HCT116 (cell line): ENCODE data around the gene VPS11. TPM values are rescaled to one million over a fixed set of nuclear protein-coding genes. Genes with fewer than 3 reads are reported as not detected.

Source experiments
- ATAC-seq: fragments of 200-7000 bp; cut with Tn5 transposase; 2 replicates; pipeline ENCODE4 v1.9.1; 2020; ENCODE audit warnings: mild to moderate bottlenecking, moderate library complexity
- BruUV-seq: library from RNA; stranded (reverse); fragments of 400-500 nt; replicated peaks from 2 replicates; lab custom pipeline; 2021; lab: Mats Ljungman, UMichigan
- CTCF ChIA-PET: fragments of 300-600 bp; sonication (Branson Sonifier 250); formaldehyde crosslinking; loops from one replicate; lab custom pipeline; 2021; ENCODE audit warnings: antibody characterized with exemption; lab: Charles Lee
- POLR2A ChIA-PET: fragments of 300-600, 350-600 bp; sonication (Branson Sonifier 250); formaldehyde crosslinking; loops from one replicate; lab custom pipeline; 2021; ENCODE audit warnings: antibody characterized with exemption; lab: Charles Lee
- RAD21 ChIA-PET, 2 experiments: fragments of 300-600 bp; sonication (Branson Sonifier 250); formaldehyde crosslinking; loops; one replicate each; lab custom pipeline; 2023; ENCODE audit warnings: low total read pairs in 2 of 2; ENCODE audit not compliant: uncharacterized antibody in 2 of 2, unreplicated experiment in 2 of 2, low non-redundant PET in 1 of 2; lab: Charles Lee
- DNase-seq: peaks from one replicate; pipeline ENCODE4 v3.0.0-alpha.2; 2010; ENCODE audit warnings: low read depth, low spot score
- H2AFZ ChIP-seq: fragments of 200-600 bp; shearing (Covaris generic), sonication (generic); 2 replicates; pipeline ENCODE4 v1.6.1; 2017; ENCODE audit warnings: low read depth, mixed run types, mixed read lengths, antibody characterized with exemption, low read length; ENCODE audit not compliant: poor library complexity, severe bottlenecking
- H3K27ac ChIP-seq: 2 replicates; pipeline ENCODE4 v1.5.1; 2012; ENCODE audit warnings: low read depth, low read length
- H3K27me3 ChIP-seq: fragments of 200-600 bp; sonication (generic); 2 replicates; pipeline ENCODE4 v1.6.1; 2016; ENCODE audit warnings: mixed run types, low read length, mixed read lengths; ENCODE audit not compliant: insufficient read depth
- H3K36me3 ChIP-seq, 2 experiments: fragments of 200-500 bp in 1 of 2; fragments of 200-600 bp in 1 of 2; sonication (Bioruptor generic) in 1 of 2; sonication (generic) in 1 of 2; 2 replicates each; pipeline versions ENCODE4 v1.5.1 to v1.6.1; 2014 to 2016; ENCODE audit warnings: low read length in 2 of 2, inconsistent platforms in 1 of 2, mixed read lengths in 1 of 2, mixed run types in 1 of 2; ENCODE audit not compliant: insufficient read depth in 2 of 2, control insufficient read depth in 1 of 2
- H3K4me1 ChIP-seq, 2 experiments: fragments of 200-600 bp in 1 of 2; sonication (generic) in 1 of 2; 2 replicates each; pipeline versions ENCODE4 v1.5.1 to v1.6.1; 2012 to 2017; ENCODE audit warnings: low read length in 2 of 2, inconsistent platforms in 1 of 2, mild to moderate bottlenecking in 1 of 2, mixed read lengths in 1 of 2, mixed run types in 1 of 2, moderate library complexity in 1 of 2; ENCODE audit not compliant: insufficient read depth in 2 of 2, control insufficient read depth in 1 of 2
- H3K4me2 ChIP-seq: fragments of 200-600 bp; sonication (generic); 2 replicates; pipeline ENCODE4 v1.6.1; 2017; ENCODE audit warnings: mixed run types, low read length, mixed read lengths
- H3K4me3 ChIP-seq, 2 experiments: fragments of 200-600 bp in 1 of 2; sonication (generic) in 1 of 2; replicated peaks in 1 of 2; 2 replicates each; pipeline ENCODE4 v1.5.1; 2011 to 2016; ENCODE audit warnings: low read length in 2 of 2, control low read depth in 1 of 2, low read depth in 1 of 2, mild to moderate bottlenecking in 1 of 2, mixed read lengths in 1 of 2, mixed run types in 1 of 2
- H3K79me2 ChIP-seq: fragments of 200-600 bp; sonication (generic); 2 replicates; pipeline ENCODE4 v1.6.1; 2017; ENCODE audit warnings: mild to moderate bottlenecking, mixed run types, low read length, moderate library complexity, mixed read lengths; ENCODE audit not compliant: insufficient read depth
- H3K9ac ChIP-seq: fragments of 200-600 bp; sonication (generic); 2 replicates; pipeline ENCODE4 v1.6.1; 2016; ENCODE audit warnings: low read length, mixed read lengths
- H3K9me2 ChIP-seq: fragments of 200-600 bp; sonication (generic), shearing (Covaris generic); 2 replicates; pipeline ENCODE4 v1.6.1; 2017; ENCODE audit warnings: mixed run types, mild to moderate bottlenecking, moderate library complexity; ENCODE audit not compliant: insufficient read depth
- H3K9me3 ChIP-seq, 2 experiments: fragments of 200-500 bp in 1 of 2; fragments of 200-600 bp in 1 of 2; sonication (Bioruptor generic) in 1 of 2; sonication (generic) in 1 of 2; 2 replicates each; pipeline ENCODE4 v1.6.1; 2014 to 2017; ENCODE audit warnings: low read length in 2 of 2, mixed read lengths in 2 of 2, inconsistent platforms in 1 of 2, low read depth in 1 of 2, mild to moderate bottlenecking in 1 of 2, mixed run types in 1 of 2, moderate library complexity in 1 of 2; ENCODE audit not compliant: control insufficient read depth in 1 of 2, insufficient read depth in 1 of 2
- H4K20me1 ChIP-seq: fragments of 200-600 bp; sonication (generic), shearing (Covaris generic); 2 replicates; pipeline ENCODE4 v1.6.1; 2017; ENCODE audit warnings: mixed run types, mild to moderate bottlenecking, moderate library complexity; ENCODE audit not compliant: insufficient read depth
- ATF3 ChIP-seq: IDR thresholded peaks from 2 replicates; pipeline ENCODE4 v1.6.1; 2012
- CBX3 ChIP-seq: IDR thresholded peaks from 2 replicates; pipeline ENCODE4 v1.6.1; 2012; ENCODE audit warnings: low read depth
- CEBPB ChIP-seq: IDR thresholded peaks from 2 replicates; pipeline ENCODE4 v1.6.1; 2012; ENCODE audit warnings: low read depth
- CTCF ChIP-seq, 3 experiments: fragments of 200-600 bp in 1 of 3; sonication (generic) in 1 of 3; IDR thresholded peaks in 2 of 3; conservative IDR thresholded peaks in 1 of 3; 2 replicates each; pipeline ENCODE4 v1.5.1; 2012 to 2017; ENCODE audit warnings: low read depth in 2 of 3, low read length in 2 of 3, antibody characterized with exemption in 1 of 3, borderline replicate concordance in 1 of 3, control low read depth in 1 of 3, mild to moderate bottlenecking in 1 of 3, mixed read lengths in 1 of 3, mixed run types in 1 of 3, moderate library complexity in 1 of 3; ENCODE audit not compliant: insufficient read depth in 1 of 3
- EGR1 ChIP-seq: IDR thresholded peaks from 2 replicates; pipeline ENCODE4 v1.6.1; 2012; ENCODE audit warnings: low read depth
- ELF1 ChIP-seq: IDR thresholded peaks from 2 replicates; pipeline ENCODE4 v1.6.1; 2012; ENCODE audit warnings: low read depth, borderline replicate concordance
- EZH2 ChIP-seq: fragments of 200-600 bp; sonication (generic); IDR thresholded peaks from 2 replicates; pipeline ENCODE4 v1.6.1; 2017; ENCODE audit warnings: antibody characterized with exemption, mixed run types
- EZH2phosphoT487 ChIP-seq: fragments of 200-600 bp; IDR thresholded peaks from 2 replicates; pipeline ENCODE4 v1.6.1; 2018; ENCODE audit warnings: antibody characterized with exemption, borderline replicate concordance
- JUND ChIP-seq: IDR thresholded peaks from 2 replicates; pipeline ENCODE4 v1.6.1; 2012
- POLR2A ChIP-seq: IDR thresholded peaks from 2 replicates; pipeline ENCODE4 v1.7.0; 2011; ENCODE audit warnings: borderline replicate concordance; ENCODE audit not compliant: insufficient read depth, insufficient read length; ENCODE audit errors: extremely low read depth
- RAD21 ChIP-seq: IDR thresholded peaks from 2 replicates; pipeline ENCODE4 v1.6.1; 2012; ENCODE audit warnings: low read depth, mild to moderate bottlenecking
- REST ChIP-seq: IDR thresholded peaks from 2 replicates; pipeline ENCODE4 v1.6.1; 2012; ENCODE audit warnings: low read depth
- SP1 ChIP-seq: IDR thresholded peaks from 2 replicates; pipeline ENCODE4 v1.6.1; 2012; ENCODE audit warnings: low read depth
- TCF7L2 ChIP-seq: IDR thresholded peaks from 2 replicates; pipeline ENCODE4 v1.7.0; 2011; ENCODE audit warnings: borderline replicate concordance, inconsistent platforms; ENCODE audit not compliant: insufficient read depth, insufficient read length; ENCODE audit errors: extremely low read depth
- YY1 ChIP-seq: IDR thresholded peaks from 2 replicates; pipeline ENCODE4 v1.6.1; 2011; ENCODE audit warnings: low read length, low read depth, moderate library complexity, mild to moderate bottlenecking; ENCODE audit not compliant: insufficient replicate concordance; ENCODE audit errors: extremely low read depth
- ZFX ChIP-seq: fragments of 450-650 bp; IDR thresholded peaks from 2 replicates; pipeline ENCODE4 v1.6.1; 2017
- ZNF274 ChIP-seq: fragments of 200-500 bp; sonication (Bioruptor generic); IDR thresholded peaks from 2 replicates; pipeline ENCODE4 v1.6.1; 2014; ENCODE audit warnings: mild to moderate bottlenecking, low read depth, low read length, inconsistent platforms
- intact Hi-C: fragments of 100-400 bp; cut with micrococcal nuclease; formaldehyde crosslinking; loops from 2 replicates; pipeline ENCODE4 v1.10.0; 2022
- total RNA-seq: library from RNA; stranded (reverse); gene quantifications from one replicate; pipeline ENCODE4 v1.2.1, GENCODE V29; 2021; ENCODE audit not compliant: unreplicated experiment

The VPS11 gene
- total RNA-seq, 1 experiment from 2014 or later, result 20.4 TPM

- ChIA-PET POLR2A (interaction anchor here (1.1 kb wide), 1 partner anchor 24 kb away, joined by 3 read pairs; the partner anchor contains the start of gene HMBS), RAD21 (interaction anchor here in 1 of 2 experiments (0.7 kb wide), 1 partner anchor 33 kb away, joined by 9 read pairs; no protein-coding TSS in a partner anchor), CTCF (no interaction called here)
- Histone ChIP-seq H3K27me3 (no peaks in the 10 kb centered on the region), H3K79me2 (peaks cover 4% of the 10 kb centered on the region), H3K27ac (no peak overlapping the region), H3K36me3 (no peaks in the 10 kb centered on the region), H4K20me1 (no peaks in the 10 kb centered on the region), H3K4me1 (peaks cover 10 to 19% of the 10 kb centered on the region in 2 experiments), H3K4me2 (no peak overlapping the region), H3K9me3 (no peaks in the 10 kb centered on the region), H3K9ac (no peak overlapping the region), H3K4me3 (no peak overlapping the region), H2AFZ (no peak overlapping the region), H3K9me2 (no peaks in the 10 kb centered on the region)
- TF ChIP-seq POLR2A (no peak), ELF1 (no peak), YY1 (no peak), ZNF274 (no peak), EZH2phosphoT487 (no peak), EGR1 (no peak), REST (no peak), CTCF (IDR thresholded peaks at IDR 0.05 in 2 of 3, conservative IDR thresholded peaks at IDR 0.05 in 1 of 3; ENCODE audit: borderline replicate concordance in 1 of 3, insufficient read depth in 1 of 3, low read depth in 2 of 3, low read length in 2 of 3) (no peak), RAD21 (no peak), JUND (no peak), TCF7L2 (no peak), CEBPB (no peak), ATF3 (no peak), SP1 (no peak), CBX3 (no peak), ZFX (no peak), EZH2 (no peak)
- DNase-seq, result no peak
- no peak for ATAC-seq
- BruUV-seq, result no TSS peak
- intact Hi-C loops, result no loop called here
Measured at GRCh38 chr11:119061256-119061655, 6.4 kb upstream of the VPS11 start.
